Measurements from ENCODE around the gene RIPPLY2. TPM values are rescaled to one million over a fixed set of nuclear protein-coding genes. Genes with fewer than 3 reads are reported as not detected.

RIPPLY2 gene
- total RNA-seq, 1 donor from 2014 or later = not detected

DNA sequence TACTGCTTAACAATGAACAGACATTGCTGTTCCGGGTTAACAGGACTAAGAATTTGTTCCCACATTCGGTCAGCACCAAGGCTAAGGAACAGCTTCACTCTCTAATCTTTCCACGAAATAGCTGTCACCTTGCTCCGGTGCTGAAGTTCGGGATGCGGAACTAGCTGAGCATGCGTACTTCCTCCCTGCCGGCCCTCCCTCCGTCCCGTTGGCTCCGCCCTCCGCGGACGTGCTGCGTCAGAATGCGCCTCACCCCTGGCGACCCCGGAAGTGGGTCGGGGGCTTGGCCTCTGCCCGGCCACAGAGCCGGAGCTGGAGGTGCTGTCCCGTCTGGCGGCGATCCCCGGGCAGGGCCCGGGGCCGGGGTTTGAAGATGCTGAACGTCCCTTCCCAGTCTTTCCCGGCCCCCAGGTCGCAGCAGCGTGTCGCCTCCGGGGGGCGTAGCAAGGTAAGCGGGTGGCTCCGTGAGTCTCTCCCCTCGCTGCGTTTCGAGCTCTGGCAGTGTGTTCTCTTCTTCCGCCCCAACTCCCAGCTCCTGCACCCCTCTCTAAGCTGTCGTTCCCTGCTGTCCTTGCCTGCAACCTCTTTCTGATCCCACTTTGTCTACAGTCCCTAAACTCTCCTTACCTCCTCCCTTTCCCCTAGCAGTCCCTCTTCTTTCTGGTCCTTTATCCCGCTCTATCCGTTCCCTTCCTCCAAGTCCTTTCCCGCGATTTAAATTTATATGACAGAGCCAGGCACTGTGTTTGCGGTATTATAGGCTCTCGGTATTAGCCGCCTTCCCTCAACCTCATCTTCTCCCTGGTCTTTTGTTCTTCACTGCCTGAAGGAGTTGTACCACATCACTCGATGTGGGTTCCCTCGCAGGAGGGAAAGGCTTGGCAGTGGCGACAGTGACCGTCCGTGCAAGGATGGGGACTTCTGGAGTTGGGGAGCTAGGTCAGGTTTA is 6.5 kb downstream of the RIPPLY2 start, which contains the start of gene CYB5R4:
Gene CYB5R4 (plus strand): TSS at position 280 of the 949 bp plus-strand sequence. CDS start 94 bp downstream, at position 374.
- TF ChIP-seq, protein P1, sequence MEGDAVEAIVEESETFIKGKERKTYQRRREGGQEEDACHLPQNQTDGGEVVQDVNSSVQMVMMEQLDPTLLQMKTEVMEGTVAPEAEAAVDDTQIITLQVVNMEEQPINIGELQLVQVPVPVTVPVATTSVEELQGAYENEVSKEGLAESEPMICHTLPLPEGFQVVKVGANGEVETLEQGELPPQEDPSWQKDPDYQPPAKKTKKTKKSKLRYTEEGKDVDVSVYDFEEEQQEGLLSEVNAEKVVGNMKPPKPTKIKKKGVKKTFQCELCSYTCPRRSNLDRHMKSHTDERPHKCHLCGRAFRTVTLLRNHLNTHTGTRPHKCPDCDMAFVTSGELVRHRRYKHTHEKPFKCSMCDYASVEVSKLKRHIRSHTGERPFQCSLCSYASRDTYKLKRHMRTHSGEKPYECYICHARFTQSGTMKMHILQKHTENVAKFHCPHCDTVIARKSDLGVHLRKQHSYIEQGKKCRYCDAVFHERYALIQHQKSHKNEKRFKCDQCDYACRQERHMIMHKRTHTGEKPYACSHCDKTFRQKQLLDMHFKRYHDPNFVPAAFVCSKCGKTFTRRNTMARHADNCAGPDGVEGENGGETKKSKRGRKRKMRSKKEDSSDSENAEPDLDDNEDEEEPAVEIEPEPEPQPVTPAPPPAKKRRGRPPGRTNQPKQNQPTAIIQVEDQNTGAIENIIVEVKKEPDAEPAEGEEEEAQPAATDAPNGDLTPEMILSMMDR (IDR thresholded peaks at IDR 0.05; ENCODE audit: unreplicated experiment) = no peak
- Mint-ChIP-seq H3K27me3 (ENCODE audit: unreplicated experiment) (peaks cover 2% of the 10 kb centered on the region), H3K4me1 (ENCODE audit: unreplicated experiment) (peaks cover 5% of the 10 kb centered on the region), H3K36me3 (ENCODE audit: low read depth, unreplicated experiment) (peaks cover under 1% of the 10 kb centered on the region), H3K9me3 (ENCODE audit: unreplicated experiment) (no peaks in the 10 kb centered on the region), H3K4me3 (ENCODE audit: unreplicated experiment) (peak within 1 kb of the TSS; percentile 100), H3K27ac (ENCODE audit: unreplicated experiment) (peak within 1 kb of the TSS; percentile 76)
- peak; percentile 92 for DNase-seq (ENCODE audit: low spot score)

DNA sequence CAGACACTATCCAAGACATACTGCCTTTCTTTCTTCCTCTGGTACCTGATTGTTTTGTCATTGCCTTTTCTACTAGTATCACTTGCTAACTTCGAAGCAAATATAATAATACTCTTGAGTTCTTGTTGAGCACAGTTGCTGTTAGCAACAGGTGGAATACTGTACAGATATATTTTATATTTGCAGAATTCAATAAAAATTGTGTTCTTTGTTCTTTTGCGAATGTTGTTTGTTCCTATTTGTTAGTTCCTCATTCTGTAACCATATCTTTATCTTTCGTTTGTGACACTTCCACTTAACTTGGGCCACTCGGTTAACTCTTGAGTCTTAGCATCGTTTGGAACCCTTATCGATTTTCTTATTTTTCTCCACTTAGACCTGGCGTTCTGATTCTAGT is 7.2 kb downstream of the RIPPLY2 start:
- Mint-ChIP-seq H3K4me3 (ENCODE audit: unreplicated experiment) (peak overlapping the region; percentile 100), H3K36me3 (ENCODE audit: low read depth, unreplicated experiment) (peaks cover 4% of the 10 kb centered on the region)

DNA sequence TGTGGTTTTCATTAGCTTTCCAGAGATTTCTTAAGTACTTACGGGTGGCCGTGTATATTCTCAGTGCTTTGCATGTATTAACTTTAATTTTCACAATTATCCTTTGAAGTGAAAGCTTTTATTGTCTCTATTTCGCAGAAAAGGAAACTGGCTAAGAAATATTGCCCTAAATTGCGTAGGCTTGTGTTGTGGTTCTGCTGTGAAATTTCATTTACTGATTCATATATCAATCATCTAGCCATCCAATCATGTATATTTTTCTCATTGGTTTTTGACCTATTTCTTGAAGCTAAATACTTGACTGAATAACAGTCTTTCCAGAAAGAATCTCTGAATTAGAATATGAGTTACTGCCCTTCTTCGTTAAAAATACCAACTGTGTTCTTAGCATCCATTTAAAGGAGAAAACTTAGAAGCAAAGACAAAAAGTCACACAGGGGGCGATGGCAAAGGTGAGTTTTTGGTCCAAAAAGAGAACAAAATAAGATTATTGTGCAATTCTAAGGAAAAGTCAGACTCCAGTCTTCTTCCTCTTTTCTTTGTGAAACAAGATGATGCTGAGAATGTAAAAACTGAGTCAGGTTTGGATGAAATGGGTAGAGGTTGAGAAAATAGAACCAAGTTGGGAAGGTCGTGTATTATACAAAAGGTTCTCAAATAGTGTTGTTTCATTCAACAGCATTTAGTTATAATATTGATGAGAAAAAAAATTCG is 7.8 kb downstream of the RIPPLY2 start:
- TF ChIP-seq, protein P1 (IDR thresholded peaks at IDR 0.05; ENCODE audit: unreplicated experiment) = no peak
- Mint-ChIP-seq H3K27ac (ENCODE audit: unreplicated experiment) (no peak overlapping the region), H3K4me1 (ENCODE audit: unreplicated experiment) (peaks cover 5% of the 10 kb centered on the region), H3K36me3 (ENCODE audit: low read depth, unreplicated experiment) (peaks cover 10% of the 10 kb centered on the region), H3K4me3 (ENCODE audit: unreplicated experiment) (peak overlapping the region; percentile 100), H3K9me3 (ENCODE audit: unreplicated experiment) (no peaks in the 10 kb centered on the region), H3K27me3 (ENCODE audit: unreplicated experiment) (peaks cover 2% of the 10 kb centered on the region)
- no peak for DNase-seq (ENCODE audit: low spot score)

More for the DNA sequence above, 7.2 kb downstream of the RIPPLY2 start:
- DNase-seq (ENCODE audit: low spot score) = no peak
- peaks cover 5% of the 10 kb centered on the region for H3K4me1 Mint-ChIP-seq (ENCODE audit: unreplicated experiment)
- TF ChIP-seq, protein P1 (IDR thresholded peaks at IDR 0.05; ENCODE audit: unreplicated experiment) = no peak
- H3K27me3 Mint-ChIP-seq (ENCODE audit: unreplicated experiment) = peaks cover 2% of the 10 kb centered on the region
- H3K27ac Mint-ChIP-seq (ENCODE audit: unreplicated experiment) = no peak overlapping the region
- H3K9me3 Mint-ChIP-seq (ENCODE audit: unreplicated experiment) = no peaks in the 10 kb centered on the region

DNA sequence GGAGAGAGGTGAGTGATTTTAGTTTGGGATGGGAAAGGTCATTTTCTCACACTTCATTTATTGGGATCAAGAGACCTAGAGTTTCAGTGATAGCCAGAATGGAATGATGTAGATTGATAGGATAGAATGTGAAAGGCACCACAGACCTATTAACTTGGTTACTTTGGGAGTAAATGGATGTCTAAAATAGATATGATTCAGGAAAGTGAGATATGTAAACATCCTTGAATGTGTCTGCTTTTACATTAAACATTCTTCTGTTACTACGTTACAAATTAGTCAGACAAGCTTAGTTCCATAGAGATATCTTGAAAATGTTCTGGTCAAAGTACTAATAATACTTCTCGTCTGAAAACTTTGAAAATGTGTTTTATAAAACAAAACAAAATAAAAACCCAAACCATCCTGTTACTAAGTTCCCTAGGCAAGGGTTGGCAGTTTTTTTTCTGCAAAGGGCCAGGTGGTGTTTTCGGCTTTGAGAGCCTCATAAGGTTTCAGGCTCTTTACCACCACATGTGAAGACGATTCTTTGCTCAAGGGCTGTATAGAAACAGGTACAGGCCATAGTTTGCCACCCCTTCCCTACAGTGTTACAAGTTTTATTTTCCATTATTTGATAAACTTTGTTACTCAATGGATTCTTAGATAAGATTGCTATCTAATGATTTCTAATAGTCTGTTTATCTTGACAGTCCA is 9.8 kb downstream of the RIPPLY2 start:
- no peak for DNase-seq (ENCODE audit: low spot score)
- H3K4me1 Mint-ChIP-seq (ENCODE audit: unreplicated experiment) = peaks cover 10% of the 10 kb centered on the region
- no peak overlapping the region for H3K27ac Mint-ChIP-seq (ENCODE audit: unreplicated experiment)
- H3K4me3 Mint-ChIP-seq (ENCODE audit: unreplicated experiment) = no peak overlapping the region
- peaks cover 23% of the 10 kb centered on the region for H3K36me3 Mint-ChIP-seq (ENCODE audit: low read depth, unreplicated experiment)
- peaks cover 6% of the 10 kb centered on the region for H3K9me3 Mint-ChIP-seq (ENCODE audit: unreplicated experiment)
- H3K27me3 Mint-ChIP-seq (ENCODE audit: unreplicated experiment) = peaks cover 2% of the 10 kb centered on the region
- TF ChIP-seq, protein P1 (IDR thresholded peaks at IDR 0.05; ENCODE audit: unreplicated experiment) = no peak

Data from endothelial cell (in vitro differentiated cells).